Mononuclear cell (primary cell): ENCODE data around the gene PM20D2. TPM values are rescaled to one million over a fixed set of nuclear protein-coding genes. Genes with fewer than 3 reads are reported as not detected.

ENCODE experiments used
- H3K27me3 ChIP-seq: 2 replicates; pipeline ENCODE4 v1.6.0; 2011; ENCODE audit warnings: low read length, control low read depth; ENCODE audit not compliant: insufficient read depth
- H3K4me1 ChIP-seq: 2 replicates; pipeline ENCODE4 v1.5.1; 2011; ENCODE audit warnings: mild to moderate bottlenecking, low read length, control low read depth; ENCODE audit not compliant: insufficient read depth
- H3K4me3 ChIP-seq: 2 replicates; pipeline ENCODE4 v1.5.1; 2011; ENCODE audit warnings: mild to moderate bottlenecking, low read length, moderate library complexity
- H3K9me3 ChIP-seq: 2 replicates; pipeline ENCODE4 v1.5.1; 2011; ENCODE audit warnings: low read depth, mild to moderate bottlenecking, control low read depth, low read length
- total RNA-seq: library from RNA; depleted of rRNA; stranded (reverse); fragments of >200 nt; gene quantifications from one replicate; pipeline ENCODE4 v1.2.3, GENCODE V29; 2012

The PM20D2 gene
- total RNA-seq, 1 donor: 6.1 TPM

DNA sequence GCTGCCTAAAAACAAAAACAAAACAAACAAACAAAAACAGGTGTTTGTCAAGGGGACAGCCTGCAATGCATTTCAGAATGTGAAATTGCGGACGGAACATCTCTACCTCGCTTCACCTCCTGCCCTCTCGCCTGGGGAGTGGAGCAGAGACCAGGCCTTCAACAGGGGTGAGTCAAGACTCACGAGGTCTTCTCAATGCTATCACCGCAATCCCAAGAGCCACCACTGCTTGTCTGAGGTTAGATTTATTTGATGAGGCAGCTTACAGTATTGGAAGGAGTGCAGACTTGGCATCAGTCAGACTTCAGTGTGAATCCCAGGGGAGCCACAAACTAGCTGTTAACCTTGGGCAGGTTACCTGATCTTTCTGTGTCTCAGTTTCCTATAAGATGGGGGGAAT, 63.6 kb downstream of the PM20D2 start:
- no peaks in the 10 kb centered on the region for H3K9me3 ChIP-seq
- H3K27me3 ChIP-seq: no peaks in the 10 kb centered on the region
- no peak overlapping the region for H3K4me3 ChIP-seq
- no peaks in the 10 kb centered on the region for H3K4me1 ChIP-seq

DNA sequence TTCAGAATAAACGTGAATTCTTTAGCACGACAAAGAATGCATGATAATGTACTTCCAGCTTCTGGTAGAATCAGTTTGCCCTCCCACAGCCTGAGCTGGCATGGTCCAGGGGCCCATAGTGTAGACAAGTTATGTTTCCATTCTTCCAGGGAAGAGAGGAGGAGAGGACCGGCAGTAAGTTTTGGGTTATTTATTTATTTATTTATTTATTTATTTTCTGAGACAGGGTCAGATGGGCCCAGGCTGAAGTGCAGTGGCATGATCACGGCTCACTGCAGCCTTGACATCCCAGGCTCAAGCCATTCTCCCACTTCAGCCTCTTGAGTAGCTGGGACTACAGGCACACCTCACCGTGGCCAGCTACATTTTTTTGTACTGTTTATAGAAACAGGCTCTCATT, 66.6 kb downstream of the PM20D2 start:
- H3K27me3 ChIP-seq: no peaks in the 10 kb centered on the region
- peaks cover 5% of the 10 kb centered on the region for H3K4me1 ChIP-seq
- H3K9me3 ChIP-seq: no peaks in the 10 kb centered on the region
- no peak overlapping the region for H3K4me3 ChIP-seq

DNA sequence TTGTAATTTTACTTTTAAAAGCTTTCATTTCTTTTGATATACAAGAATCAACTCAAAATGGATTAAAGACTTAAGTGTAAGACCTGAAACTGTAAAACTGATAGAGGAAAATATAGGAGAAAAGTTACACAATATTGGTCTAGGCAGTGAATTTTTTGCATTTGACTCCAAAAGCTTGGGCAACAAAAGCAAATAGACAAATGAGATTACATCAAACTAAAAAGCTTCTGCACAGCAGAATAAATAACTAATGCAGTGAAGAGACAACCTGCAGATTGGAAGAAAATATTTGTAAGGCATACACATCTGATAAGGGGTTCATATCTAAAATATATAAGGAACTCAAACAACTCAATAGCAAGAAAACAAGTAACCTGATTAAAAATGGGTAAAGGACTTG, 68.3 kb downstream of the PM20D2 start:
- H3K4me3 ChIP-seq: no peak overlapping the region

More for the DNA sequence above, 68.3 kb downstream of the PM20D2 start:
- Histone ChIP-seq H3K9me3 (no peaks in the 10 kb centered on the region), H3K27me3 (no peaks in the 10 kb centered on the region), H3K4me1 (peaks cover 5% of the 10 kb centered on the region)

Other genes with a start within 250 kb of the PM20D2 start
- 28.8 TPM for gene RNGTT, start 182.4 kb upstream of the PM20D2 start, total RNA-seq
- gene PNRC1, start 65.3 kb upstream of the PM20D2 start, total RNA-seq: 881 TPM
- not detected for gene SRSF12, start 28.0 kb upstream of the PM20D2 start, total RNA-seq
- 0.10 TPM for gene GABRR1, start 71.3 kb downstream of the PM20D2 start, total RNA-seq
- 0.63 TPM for gene GABRR2, start 169.2 kb downstream of the PM20D2 start, total RNA-seq
- 83.2 TPM for gene UBE2J1, start 206.7 kb downstream of the PM20D2 start, total RNA-seq